Measurements from ENCODE around the gene SLC22A14.

DNA sequence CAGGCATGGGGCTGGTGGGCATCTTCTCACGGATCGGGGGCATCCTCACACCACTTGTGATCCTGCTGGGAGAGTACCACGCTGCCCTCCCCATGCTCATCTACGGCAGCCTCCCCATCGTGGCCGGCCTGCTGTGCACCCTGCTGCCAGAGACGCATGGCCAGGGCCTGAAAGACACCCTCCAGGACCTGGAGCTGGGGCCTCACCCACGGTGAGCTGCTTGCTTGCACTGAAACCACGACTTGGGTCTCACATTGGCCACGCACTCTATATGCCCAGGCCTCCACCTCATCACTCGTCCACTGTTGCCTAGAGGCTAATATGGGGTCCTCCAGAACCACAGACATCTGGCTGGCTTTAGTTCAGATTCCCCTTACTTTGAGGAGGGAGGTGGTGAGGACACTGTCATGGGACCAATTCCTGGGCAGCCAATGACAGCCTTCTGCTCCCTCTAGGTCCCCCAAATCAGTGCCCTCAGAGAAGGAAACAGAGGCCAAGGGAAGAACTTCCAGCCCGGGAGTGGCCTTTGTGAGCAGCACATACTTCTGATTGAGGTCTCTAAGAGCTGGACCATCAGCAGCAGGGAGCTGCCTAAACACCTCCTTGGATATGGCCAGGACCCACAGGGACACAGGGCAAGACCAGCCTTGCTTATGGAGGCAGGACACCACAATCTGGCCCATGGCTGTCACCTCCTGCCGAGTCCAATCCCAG, 5.0 kb upstream of the SLC22A14 start:
- TF ChIP-seq, protein P1, sequence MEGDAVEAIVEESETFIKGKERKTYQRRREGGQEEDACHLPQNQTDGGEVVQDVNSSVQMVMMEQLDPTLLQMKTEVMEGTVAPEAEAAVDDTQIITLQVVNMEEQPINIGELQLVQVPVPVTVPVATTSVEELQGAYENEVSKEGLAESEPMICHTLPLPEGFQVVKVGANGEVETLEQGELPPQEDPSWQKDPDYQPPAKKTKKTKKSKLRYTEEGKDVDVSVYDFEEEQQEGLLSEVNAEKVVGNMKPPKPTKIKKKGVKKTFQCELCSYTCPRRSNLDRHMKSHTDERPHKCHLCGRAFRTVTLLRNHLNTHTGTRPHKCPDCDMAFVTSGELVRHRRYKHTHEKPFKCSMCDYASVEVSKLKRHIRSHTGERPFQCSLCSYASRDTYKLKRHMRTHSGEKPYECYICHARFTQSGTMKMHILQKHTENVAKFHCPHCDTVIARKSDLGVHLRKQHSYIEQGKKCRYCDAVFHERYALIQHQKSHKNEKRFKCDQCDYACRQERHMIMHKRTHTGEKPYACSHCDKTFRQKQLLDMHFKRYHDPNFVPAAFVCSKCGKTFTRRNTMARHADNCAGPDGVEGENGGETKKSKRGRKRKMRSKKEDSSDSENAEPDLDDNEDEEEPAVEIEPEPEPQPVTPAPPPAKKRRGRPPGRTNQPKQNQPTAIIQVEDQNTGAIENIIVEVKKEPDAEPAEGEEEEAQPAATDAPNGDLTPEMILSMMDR (IDR thresholded peaks at IDR 0.05), result no peak
- TF ChIP-seq POLR2A (IDR thresholded peaks at IDR 0.05), result no peak
